ENCODE data around the gene LMAN2.

Gene LMAN2

GRCh38 chr5:177363565-177363964 lies 12.1 kb upstream of the LMAN2 start (continued):
- TF ChIP-seq ZNF280C (tag by site-specific recombination; IDR thresholded peaks at IDR 0.05) (no peak), ZNF560 (tag by site-specific recombination; IDR thresholded peaks at IDR 0.05; ENCODE audit: borderline replicate concordance) (no peak), ZNF561 (tag by site-specific recombination; IDR thresholded peaks at IDR 0.05; ENCODE audit: borderline replicate concordance) (no peak), ZNF16 (tag by site-specific recombination; IDR thresholded peaks at IDR 0.05; ENCODE audit: low read depth) (no peak), SCRT1 (tag by site-specific recombination; IDR thresholded peaks at IDR 0.05; ENCODE audit: borderline replicate concordance) (no peak), ZNF23 (tag by site-specific recombination; IDR thresholded peaks at IDR 0.05; ENCODE audit: borderline replicate concordance) (no peak), HOXC10 (CRISPR knock-in tag; IDR thresholded peaks at IDR 0.05) (no peak), ZBTB7A (tag by site-specific recombination; IDR thresholded peaks at IDR 0.05; ENCODE audit: low read depth) (no peak), GLIS1 (tag by site-specific recombination; IDR thresholded peaks at IDR 0.05) (no peak), ZNF114 (tag by site-specific recombination; IDR thresholded peaks at IDR 0.05) (no peak), ZFP41 (tag by site-specific recombination; IDR thresholded peaks at IDR 0.05; ENCODE audit: borderline replicate concordance) (no peak), KLF7 (tag by site-specific recombination; IDR thresholded peaks at IDR 0.05; ENCODE audit: borderline replicate concordance) (no peak), ZNF274 (IDR thresholded peaks at IDR 0.05; ENCODE audit: low read length) (no peak), ZNF274 (tag by site-specific recombination; IDR thresholded peaks at IDR 0.05; ENCODE audit: borderline replicate concordance) (no peak), ZNF580 (tag by site-specific recombination; IDR thresholded peaks at IDR 0.05) (peak; percentile 89), ZNF645 (tag by site-specific recombination; IDR thresholded peaks at IDR 0.05) (no peak), ZNF677 (tag by site-specific recombination; IDR thresholded peaks at IDR 0.05) (no peak), ZNF335 (tag by site-specific recombination; conservative IDR thresholded peaks at IDR 0.05) (no peak), ZNF777 (tag by site-specific recombination; IDR thresholded peaks at IDR 0.05; ENCODE audit: borderline replicate concordance) (no peak), WT1 (tag by site-specific recombination; IDR thresholded peaks at IDR 0.05) (no peak), YY2 (tag by site-specific recombination; IDR thresholded peaks at IDR 0.05) (no peak), ZFP69B (tag by site-specific recombination; IDR thresholded peaks at IDR 0.05) (no peak), ZNF148 (tag by site-specific recombination; IDR thresholded peaks at IDR 0.05; ENCODE audit: borderline replicate concordance) (no peak), ZNF596 (tag by site-specific recombination; IDR thresholded peaks at IDR 0.05) (no peak), ZNF623 (tag by site-specific recombination; IDR thresholded peaks at IDR 0.05) (peak; percentile 7; the same call in 1 of the 2 replicates), ZNF548 (tag by site-specific recombination; IDR thresholded peaks at IDR 0.05) (no peak), ZNF354C (tag by site-specific recombination; IDR thresholded peaks at IDR 0.05; ENCODE audit: borderline replicate concordance, low read depth) (no peak)
